H9 (cell line): ENCODE results near the gene HHAT. TPM values are rescaled to one million over a fixed set of nuclear protein-coding genes. Genes with fewer than 3 reads are reported as not detected.

Experiments used
- DNase-seq: peaks from one replicate; pipeline ENCODE4 v3.0.0-alpha.2; 2017
- H2AFZ ChIP-seq: one replicate; pipeline ENCODE4 v1.6.1; 2013; ENCODE audit warnings: mild to moderate bottlenecking, low read length, control low read depth, moderate library complexity
- H2AK5ac ChIP-seq: 2 replicates; pipeline ENCODE4 v1.6.1; 2013; ENCODE audit warnings: low read length, control low read depth, mixed read lengths; ENCODE audit not compliant: insufficient read length
- H2BK120ac ChIP-seq: one replicate; pipeline ENCODE4 v1.6.1; 2013; ENCODE audit warnings: low read depth, mild to moderate bottlenecking, low read length, control low read depth, inconsistent platforms; ENCODE audit not compliant: poor library complexity, severe bottlenecking
- H2BK12ac ChIP-seq: 2 replicates; pipeline ENCODE4 v1.6.1; 2013; ENCODE audit warnings: low read length, control low read depth, mixed read lengths, low read depth; ENCODE audit not compliant: insufficient read length
- H2BK15ac ChIP-seq: 2 replicates; pipeline ENCODE4 v1.6.1; 2013; ENCODE audit warnings: low read depth, low read length, control low read depth
- H2BK20ac ChIP-seq: one replicate; pipeline ENCODE4 v1.6.1; 2013; ENCODE audit warnings: low read depth, mild to moderate bottlenecking, low read length, control low read depth, inconsistent platforms; ENCODE audit not compliant: poor library complexity, severe bottlenecking
- H2BK5ac ChIP-seq: 2 replicates; pipeline ENCODE4 v1.6.1; 2013; ENCODE audit warnings: low read length, control low read depth, mixed read lengths; ENCODE audit not compliant: insufficient read length
- H3K14ac ChIP-seq: 2 replicates; pipeline ENCODE4 v1.6.1; 2013; ENCODE audit warnings: low read length, control low read depth; ENCODE audit not compliant: insufficient read depth
- H3K18ac ChIP-seq: 2 replicates; pipeline ENCODE4 v1.6.1; 2013; ENCODE audit warnings: low read depth, mild to moderate bottlenecking, mixed read lengths, low read length, control low read depth; ENCODE audit not compliant: insufficient read length
- H3K23ac ChIP-seq: 2 replicates; pipeline ENCODE4 v1.6.1; 2013; ENCODE audit warnings: low read length, control low read depth, mixed read lengths, low read depth; ENCODE audit not compliant: insufficient read length
- H3K23me2 ChIP-seq: 2 replicates; pipeline ENCODE4 v1.6.1; 2013; ENCODE audit warnings: low read depth, mild to moderate bottlenecking, mixed read lengths, low read length, control low read depth; ENCODE audit not compliant: insufficient read length, poor library complexity, severe bottlenecking
- H3K27ac ChIP-seq: 2 replicates; pipeline ENCODE4 v1.5.1; 2013; ENCODE audit warnings: low read length, control low read depth, mixed read lengths, low read depth; ENCODE audit not compliant: insufficient read length
- H3K27me3 ChIP-seq: 2 replicates; pipeline ENCODE4 v1.6.1; 2013; ENCODE audit warnings: low read length, control low read depth, inconsistent platforms; ENCODE audit not compliant: insufficient read depth
- H3K4ac ChIP-seq: 2 replicates; pipeline ENCODE4 v1.6.1; 2013; ENCODE audit warnings: low read depth, mild to moderate bottlenecking, control low read depth, inconsistent platforms, low read length, moderate library complexity
- H3K4me1 ChIP-seq: 2 replicates; pipeline ENCODE4 v1.6.1; 2013; ENCODE audit warnings: low read length, control low read depth, inconsistent platforms; ENCODE audit not compliant: insufficient read depth
- H3K4me2 ChIP-seq: 2 replicates; pipeline ENCODE4 v1.6.1; 2013; ENCODE audit warnings: low read length, control low read depth, mixed read lengths; ENCODE audit not compliant: insufficient read length, insufficient read depth
- H3K56ac ChIP-seq: 2 replicates; pipeline ENCODE4 v1.6.1; 2013; ENCODE audit warnings: low read depth, mild to moderate bottlenecking, mixed read lengths, low read length, control low read depth; ENCODE audit not compliant: insufficient read length
- H3K79me1 ChIP-seq: 2 replicates; pipeline ENCODE4 v1.6.1; 2013; ENCODE audit warnings: low read depth, mild to moderate bottlenecking, moderate library complexity, low read length, control low read depth, inconsistent platforms; ENCODE audit not compliant: insufficient read depth, poor library complexity, severe bottlenecking
- H3K79me2 ChIP-seq: 2 replicates; pipeline ENCODE4 v1.6.1; 2013; ENCODE audit warnings: low read length, control low read depth, inconsistent platforms; ENCODE audit not compliant: insufficient read depth
- H3K9ac ChIP-seq: 2 replicates; pipeline ENCODE4 v1.6.1; 2013; ENCODE audit warnings: low read length, control low read depth, mixed read lengths; ENCODE audit not compliant: insufficient read length; ENCODE audit errors: extremely low read depth
- H3K9me3 ChIP-seq: one replicate; pipeline ENCODE4 v1.6.1; 2013; ENCODE audit warnings: low read depth, low read length, inconsistent platforms; ENCODE audit not compliant: control insufficient read depth
- H3T11ph ChIP-seq: one replicate; pipeline ENCODE4 v1.6.1; 2013; ENCODE audit warnings: mild to moderate bottlenecking, low read length, control low read depth, inconsistent platforms
- H4K20me1 ChIP-seq: one replicate; pipeline ENCODE4 v1.6.1; 2013; ENCODE audit not compliant: control insufficient read depth, insufficient read length, insufficient read depth
- H4K5ac ChIP-seq: 2 replicates; pipeline ENCODE4 v1.6.1; 2013; ENCODE audit warnings: low read depth, mild to moderate bottlenecking, mixed read lengths, low read length, control low read depth; ENCODE audit not compliant: insufficient read length
- H4K8ac ChIP-seq: replicated peaks from 2 replicates; pipeline ENCODE4 v1.6.1; 2013; ENCODE audit warnings: low read length, control low read depth, mixed read lengths, low read depth; ENCODE audit not compliant: insufficient read length
- H4K91ac ChIP-seq: 2 replicates; pipeline ENCODE4 v1.6.1; 2013; ENCODE audit warnings: low read depth, mild to moderate bottlenecking, moderate library complexity, mixed read lengths, low read length, control low read depth; ENCODE audit not compliant: insufficient read length
- H3K27ac Mint-ChIP-seq, 3 experiments: 2 replicates in 2 of 3; 3 replicates in 1 of 3; pipeline ENCODE4 v1.8.0; 2020 to 2021; ENCODE audit warnings: mixed read lengths in 3 of 3, mild to moderate bottlenecking in 1 of 3, moderate library complexity in 1 of 3
- H3K27me3 Mint-ChIP-seq: 2 replicates; pipeline ENCODE4 v1.8.0; 2021; ENCODE audit warnings: low read depth, mild to moderate bottlenecking, moderate library complexity, mixed read lengths
- H3K36me3 Mint-ChIP-seq, 3 experiments: 2 replicates in 2 of 3; 3 replicates in 1 of 3; pipeline ENCODE4 v1.8.0; 2020 to 2021; ENCODE audit warnings: low read depth in 3 of 3, mixed read lengths in 3 of 3; ENCODE audit not compliant: insufficient read depth in 1 of 3
- H3K4me1 Mint-ChIP-seq, 2 experiments: 2 replicates each; pipeline ENCODE4 v1.8.0; 2020; ENCODE audit warnings: mixed read lengths in 2 of 2
- H3K4me3 Mint-ChIP-seq, 2 experiments: 2 replicates in 1 of 2; 3 replicates in 1 of 2; pipeline ENCODE4 v1.8.0; 2020 to 2021; ENCODE audit warnings: mild to moderate bottlenecking in 2 of 2, mixed read lengths in 2 of 2, moderate library complexity in 1 of 2
- H3K9me3 Mint-ChIP-seq, 2 experiments: 2 replicates in 1 of 2; 3 replicates in 1 of 2; pipeline ENCODE4 v1.8.0; 2020; ENCODE audit warnings: mild to moderate bottlenecking in 2 of 2, mixed read lengths in 2 of 2, moderate library complexity in 1 of 2
- CTCF ChIP-seq: fragments of 200-600 bp; sonication (generic); conservative IDR thresholded peaks from 3 replicates; pipeline ENCODE4 v1.8.0; 2021; ENCODE audit warnings: antibody characterized with exemption, mild to moderate bottlenecking
- WGBS: extraction: QIAGEN DNeasy Blood & Tissue Kit; methylation state at CpG from one replicate; pipeline ENCODE4 v1.1.7; 2013; ENCODE audit warnings: missing lambda C conversion rate, low lambda C conversion rate, mixed read lengths; ENCODE audit not compliant: insufficient read length; ENCODE audit errors: extremely low coverage; 5-methylcytosine and 5-hydroxymethylcytosine counted together
- total RNA-seq: library from RNA; stranded (reverse); gene quantifications from 2 replicates; pipeline ENCODE4 v1.2.1, GENCODE V29; 2021

The HHAT gene
- total RNA-seq, 1 experiment from 2014 or later = 0.48 TPM

- Histone ChIP-seq H2BK120ac (no peak overlapping the region), H4K91ac (no peak overlapping the region), H2BK12ac (no peak overlapping the region), H3K4me1 (no peaks in the 10 kb centered on the region), H3K79me1 (no peaks in the 10 kb centered on the region), H2AFZ (no peak overlapping the region), H2AK5ac (no peak overlapping the region), H4K8ac (no peak overlapping the region), H2BK15ac (no peak overlapping the region), H3K27ac (no peak overlapping the region), H2BK5ac (no peak overlapping the region), H3K27me3 (no peaks in the 10 kb centered on the region), H3K4me2 (no peak overlapping the region), H3K23ac (no peak overlapping the region), H3K18ac (no peak overlapping the region), H2BK20ac (no peak overlapping the region), H3K79me2 (no peaks in the 10 kb centered on the region), H3K9ac (no peak overlapping the region), H3T11ph (no peak overlapping the region), H3K4ac (no peak overlapping the region), H3K23me2 (no peaks in the 10 kb centered on the region), H4K20me1 (no peaks in the 10 kb centered on the region), H3K56ac (no peak overlapping the region), H3K9me3 (no peaks in the 10 kb centered on the region), H4K5ac (no peak overlapping the region), H3K14ac (no peak overlapping the region)
- no peak for TF ChIP-seq CTCF
- H3K36me3 Mint-ChIP-seq = no peaks in the 10 kb centered on the region
- H3K4me1 Mint-ChIP-seq = peaks cover 6 to 8% of the 10 kb centered on the region in 2 experiments; a peak in 3 of 4 replicates
- WGBS = no CpG with 5 or more reads among the region's 5 CpGs
- H3K27ac Mint-ChIP-seq = no peak overlapping the region
- DNase-seq = no peak
- no peak overlapping the region for H3K4me3 Mint-ChIP-seq
- H3K27me3 Mint-ChIP-seq = no peaks in the 10 kb centered on the region
- H3K9me3 Mint-ChIP-seq = no peaks in the 10 kb centered on the region; a peak in 1 of 5 replicates
These were observed 271.9 kb downstream of the HHAT start for GRCh38 chr1:210600421-210601159.
